Measurements from ENCODE around the gene PARVG. TPM values are rescaled to one million over a fixed set of nuclear protein-coding genes. Genes with fewer than 3 reads are reported as not detected.

Gene PARVG
- total RNA-seq, 1 donor from 2014 or later = 0.41 TPM

DNA sequence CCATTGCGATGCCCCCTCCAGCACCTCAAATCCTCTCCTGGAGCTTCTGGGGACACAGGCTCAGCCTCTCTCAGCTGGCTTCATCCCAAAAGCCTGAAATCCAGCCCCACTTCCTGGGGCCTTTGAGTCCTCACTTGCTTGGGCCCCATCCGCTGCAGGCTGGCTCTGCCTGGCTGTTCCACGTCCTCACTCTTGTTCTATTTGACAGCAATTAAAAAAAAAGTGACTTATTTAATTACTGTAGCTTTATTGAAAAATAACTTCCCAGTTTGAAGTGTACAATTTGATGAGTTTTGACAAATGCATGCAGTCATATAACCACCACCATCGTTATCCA, 27.2 kb downstream of the PARVG start:
- FAIRE-seq = no peak

DNA sequence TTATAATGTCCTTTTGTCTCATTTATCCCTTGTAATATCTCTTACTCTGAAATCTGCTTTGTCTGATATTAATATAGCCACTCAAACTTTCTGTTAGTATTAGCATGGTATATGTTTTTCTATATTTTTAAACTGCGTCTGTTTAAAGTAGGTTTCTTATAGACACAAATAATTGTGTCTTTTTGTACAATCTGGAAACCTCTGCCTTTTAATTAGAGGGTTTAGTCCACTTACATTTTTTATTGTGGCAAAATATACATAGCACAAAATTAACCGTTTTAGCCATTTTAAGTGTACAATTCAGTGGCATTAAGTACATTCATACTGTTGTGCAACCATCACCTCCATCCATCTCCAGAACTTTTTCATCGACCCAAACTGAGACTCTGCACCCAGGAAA, 28.6 kb downstream of the PARVG start:
- FAIRE-seq = no peak
- DNase-seq (ENCODE audit: low spot score in 2 of 2) = no peak

More for the DNA sequence above, 27.2 kb downstream of the PARVG start:
- no peak for DNase-seq (ENCODE audit: low spot score in 2 of 2)

DNA sequence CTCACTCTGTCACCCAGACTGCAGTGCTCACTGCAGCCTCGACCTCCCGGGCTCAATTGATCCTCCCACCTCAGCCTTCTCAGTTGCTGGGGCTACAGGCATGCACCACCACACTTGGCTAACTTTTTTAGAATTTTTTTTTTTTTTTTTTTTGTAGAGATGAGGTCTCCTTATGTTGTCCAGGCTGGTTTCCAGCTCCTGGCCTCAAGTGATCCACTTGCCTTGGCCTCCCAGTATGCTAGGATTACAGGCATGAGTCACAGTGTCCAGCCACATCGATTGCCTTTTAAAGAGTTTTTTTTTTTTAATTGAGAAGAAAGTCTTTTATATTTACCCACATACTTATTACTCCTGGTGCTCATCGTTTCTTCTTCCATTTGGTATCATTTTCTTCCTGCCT, 30.0 kb downstream of the PARVG start:
- no peak for FAIRE-seq
- no peak for DNase-seq (ENCODE audit: low spot score in 2 of 2)

DNA sequence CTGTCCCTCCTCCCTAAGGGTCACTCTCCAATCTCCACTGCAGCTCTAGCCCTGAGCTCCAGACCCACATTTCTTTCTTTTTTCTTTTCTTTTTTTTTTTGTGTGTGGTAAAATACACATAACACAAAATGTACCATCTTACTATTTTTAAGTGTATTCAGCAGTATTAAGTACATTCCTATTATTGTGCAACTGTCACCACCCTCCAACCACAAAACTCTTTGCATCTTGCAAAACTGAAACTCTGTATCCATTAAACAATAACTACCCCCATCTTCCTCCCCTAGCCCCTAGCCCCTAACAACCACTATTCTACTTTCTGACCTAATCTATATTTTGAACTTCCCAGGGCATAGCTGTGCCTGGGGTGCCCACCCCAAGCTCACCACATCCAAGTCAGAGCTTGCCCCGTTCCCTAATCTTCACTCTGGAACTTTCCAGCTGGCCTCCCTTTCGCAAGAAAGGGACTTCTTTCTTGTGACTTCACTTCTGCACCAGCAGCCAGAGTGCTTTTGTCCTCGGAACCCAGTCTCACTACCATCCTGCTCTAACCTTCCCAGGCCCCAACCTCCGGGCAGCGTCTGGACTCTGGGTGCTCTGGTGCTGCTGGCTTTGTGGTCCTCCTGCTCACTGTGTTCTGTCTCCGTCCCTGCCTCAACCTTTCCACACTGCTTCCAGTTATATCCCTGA, 30.7 kb downstream of the PARVG start:
- DNase-seq (ENCODE audit: low spot score in 2 of 2) (peak in 1 of 2 donors; percentile 9), FAIRE-seq (no peak)

DNA sequence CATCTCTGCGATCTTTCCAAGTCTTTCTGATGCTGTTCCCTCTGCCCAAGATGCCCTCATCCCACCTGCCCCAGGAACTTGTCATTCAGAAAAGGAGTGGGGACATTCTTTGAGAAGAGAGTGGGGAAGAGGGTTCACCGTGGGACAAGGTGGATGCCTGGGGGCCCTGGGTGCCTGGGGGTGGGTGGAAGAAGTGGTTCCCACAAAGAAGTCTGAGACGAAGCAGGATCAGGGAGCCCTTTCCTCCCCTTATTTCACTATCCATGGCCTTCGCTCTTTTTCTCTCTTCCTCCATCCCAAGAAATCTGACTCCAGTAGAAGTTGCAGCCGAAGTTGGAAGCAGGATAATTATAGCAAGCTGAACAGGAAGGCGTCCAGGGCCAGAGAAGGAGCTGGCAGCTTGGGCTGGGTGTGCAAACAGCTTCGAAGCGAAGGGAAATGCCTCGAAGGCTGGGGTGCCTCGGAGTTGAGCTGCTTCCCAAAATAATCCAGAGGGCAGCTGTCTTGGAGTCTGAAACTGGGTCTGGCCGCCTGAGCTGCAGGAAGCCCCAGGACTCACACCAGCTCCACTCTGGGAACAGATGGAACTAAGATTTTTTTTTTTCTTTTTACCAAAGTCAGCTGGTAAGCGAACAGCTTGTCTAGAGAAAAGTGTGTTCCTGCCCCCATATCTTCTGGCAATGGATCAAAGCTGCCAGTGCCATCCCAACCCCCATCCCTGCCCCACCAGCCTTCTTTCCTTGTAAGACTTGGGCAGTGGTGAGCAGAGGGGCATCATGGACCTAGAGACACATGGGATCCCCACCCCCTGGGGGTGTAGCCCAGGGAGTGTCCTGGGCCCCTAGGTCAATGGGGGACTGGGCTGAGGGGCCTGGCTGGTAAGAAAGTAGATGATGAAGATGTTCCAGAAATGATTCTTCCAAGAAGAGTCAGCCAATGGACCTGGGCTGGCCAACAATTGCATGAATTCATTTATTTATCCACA, 31.5 kb downstream of the PARVG start:
- FAIRE-seq = no peak

DNA sequence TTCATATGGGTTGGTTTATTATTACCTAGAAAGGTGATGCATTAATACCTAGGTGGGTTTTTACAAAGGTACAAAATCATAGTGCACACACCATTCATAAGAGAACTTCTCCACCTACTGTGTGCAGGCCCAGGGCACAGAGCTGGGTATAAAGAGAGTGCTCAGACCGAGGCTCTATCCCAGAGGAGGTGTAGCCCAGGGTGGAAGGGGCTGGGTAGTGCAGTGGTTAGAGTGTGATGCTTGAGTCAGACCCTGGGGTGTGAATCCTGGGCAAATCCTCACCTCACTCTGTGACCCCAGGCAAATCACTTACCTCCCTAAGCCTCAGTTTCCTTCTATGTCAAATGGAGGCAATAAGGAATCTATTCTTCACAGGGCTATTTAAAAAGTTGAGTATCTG, 32.2 kb downstream of the PARVG start:
- FAIRE-seq (no peak), DNase-seq (ENCODE audit: low spot score in 2 of 2) (peak in 1 of 2 donors; percentile 0)

More for the DNA sequence above, 31.5 kb downstream of the PARVG start:
- peak; percentile 12 to 33 for DNase-seq (ENCODE audit: low spot score in 2 of 2)

DNA sequence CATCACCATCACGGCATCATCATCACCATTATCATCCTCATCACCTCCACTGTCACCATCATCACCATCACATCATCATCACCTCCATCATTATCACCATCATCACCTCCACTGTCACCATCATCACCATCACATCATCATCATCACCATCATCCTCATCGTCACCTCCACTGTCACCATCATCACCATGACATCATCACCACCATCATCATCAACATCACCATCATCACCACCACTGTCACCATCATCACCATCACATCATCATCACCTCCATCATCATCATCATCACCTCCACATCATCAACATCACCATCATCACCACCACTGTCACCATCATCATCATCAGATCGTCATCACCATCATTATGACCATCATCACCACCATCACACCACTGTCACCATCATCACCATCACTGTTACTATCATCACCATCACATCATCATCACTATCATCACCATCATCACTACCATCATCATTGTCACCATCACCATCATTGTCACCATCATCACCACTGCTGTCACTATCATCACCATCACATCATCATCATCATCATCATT, 32.8 kb downstream of the PARVG start:
- no peak for FAIRE-seq

DNA sequence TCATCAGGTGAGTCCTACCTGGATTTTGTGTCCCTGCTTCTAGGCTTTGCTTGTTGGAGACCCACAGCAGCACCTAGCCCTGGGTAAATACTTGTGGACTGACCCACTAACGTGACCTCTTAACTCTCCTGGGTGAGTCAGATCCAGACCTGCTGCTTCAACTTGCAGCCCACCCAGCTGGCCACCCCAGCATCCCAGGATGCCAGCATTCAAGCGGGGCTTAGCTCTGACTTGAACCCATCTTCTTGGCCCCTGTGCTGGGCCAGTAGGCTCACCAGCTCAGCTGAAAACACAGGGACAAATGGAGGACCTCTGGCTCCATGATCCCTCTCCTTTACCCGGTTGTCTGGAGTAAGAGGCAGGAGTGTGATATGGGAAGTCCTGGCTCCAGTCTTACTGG, 33.5 kb downstream of the PARVG start:
- FAIRE-seq (no peak), DNase-seq (ENCODE audit: low spot score in 2 of 2) (peak in 1 of 2 donors; percentile 1)

More for the DNA sequence above, 32.8 kb downstream of the PARVG start:
- DNase-seq (ENCODE audit: low spot score in 2 of 2) = no peak

DNA sequence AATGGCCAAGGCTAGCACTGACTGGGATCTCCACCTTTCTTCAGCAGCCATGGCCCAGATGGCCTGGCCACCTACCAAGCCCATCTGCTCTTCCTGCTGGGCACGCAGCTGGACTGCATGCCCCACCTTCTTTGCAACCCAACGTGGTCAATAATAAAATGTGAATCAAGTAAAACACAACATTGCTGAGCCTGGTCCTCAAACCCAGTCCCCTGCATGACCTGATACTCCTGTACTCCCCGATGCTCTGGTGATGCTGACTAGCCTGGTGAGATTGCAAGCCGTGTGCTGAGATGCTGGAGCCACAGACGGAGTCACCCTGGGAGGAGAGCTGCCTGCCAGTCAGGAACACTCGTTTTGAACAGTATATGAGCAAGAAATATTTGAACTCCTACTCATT, 34.0 kb downstream of the PARVG start:
- FAIRE-seq (no peak), DNase-seq (ENCODE audit: low spot score in 2 of 2) (peak in 1 of 2 donors; percentile 0)

DNA sequence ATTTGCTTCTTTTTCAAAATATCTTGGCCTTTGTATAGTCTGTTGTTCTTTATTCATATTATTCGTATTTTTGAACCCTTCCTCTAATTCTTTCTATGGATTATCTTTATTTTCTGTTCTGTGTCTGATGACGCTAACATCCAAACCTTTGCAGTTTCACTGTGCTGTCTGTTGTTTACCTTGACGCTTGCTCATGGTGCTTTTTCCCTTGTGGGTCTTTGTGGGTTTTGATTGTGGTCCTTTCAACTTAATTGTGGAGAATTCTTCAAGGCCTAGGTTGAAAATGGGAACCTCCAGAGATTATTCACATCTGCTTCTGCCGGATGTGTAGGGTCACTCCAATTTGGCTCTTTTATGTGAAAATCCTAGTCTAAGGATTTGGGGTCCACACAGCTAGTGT, 34.6 kb downstream of the PARVG start:
- no peak for DNase-seq (ENCODE audit: low spot score in 2 of 2)
- no peak for FAIRE-seq

DNA sequence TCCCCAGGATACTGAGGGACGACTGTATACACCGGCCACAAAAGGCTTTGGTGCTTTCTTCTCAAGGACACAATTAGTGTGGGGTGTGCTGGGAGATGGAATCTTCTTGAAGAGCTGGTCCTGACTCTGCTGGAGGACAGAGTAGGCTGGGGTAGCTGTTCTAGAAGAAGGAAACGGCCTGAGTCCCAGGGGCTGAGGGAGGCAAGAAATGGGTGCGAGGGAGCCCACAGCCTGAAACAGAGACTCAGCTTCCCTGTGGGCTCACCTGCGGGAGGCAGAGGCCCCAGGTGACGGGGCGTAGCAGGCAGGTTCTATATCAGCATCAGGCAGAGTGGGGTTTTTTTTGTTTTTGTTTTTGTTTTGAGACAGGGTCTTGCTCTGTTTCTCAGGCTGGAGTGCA, 36.6 kb downstream of the PARVG start:
- DNase-seq (ENCODE audit: low spot score in 2 of 2) (no peak), FAIRE-seq (no peak)

DNA sequence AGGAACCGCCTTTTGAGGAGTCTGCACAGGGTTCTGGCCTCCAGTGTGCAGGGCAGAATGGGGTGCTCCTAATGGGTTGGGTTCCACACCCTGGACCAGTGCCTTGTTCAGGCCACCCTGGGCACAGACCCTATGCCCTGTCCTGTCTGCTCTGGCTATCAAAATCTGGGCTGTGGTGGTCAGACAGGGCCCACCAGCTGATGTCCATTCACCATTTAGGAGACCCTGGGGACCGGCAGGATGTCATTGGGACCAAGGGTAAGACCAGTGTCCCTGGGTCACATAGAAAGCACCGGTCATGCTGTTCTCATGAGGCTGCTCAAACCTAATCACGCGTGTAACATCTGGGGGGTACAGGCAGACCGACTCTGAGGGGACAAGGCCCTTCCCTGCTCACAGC, 37.3 kb downstream of the PARVG start:
- no peak for DNase-seq (ENCODE audit: low spot score in 2 of 2)
- no peak for FAIRE-seq

DNA sequence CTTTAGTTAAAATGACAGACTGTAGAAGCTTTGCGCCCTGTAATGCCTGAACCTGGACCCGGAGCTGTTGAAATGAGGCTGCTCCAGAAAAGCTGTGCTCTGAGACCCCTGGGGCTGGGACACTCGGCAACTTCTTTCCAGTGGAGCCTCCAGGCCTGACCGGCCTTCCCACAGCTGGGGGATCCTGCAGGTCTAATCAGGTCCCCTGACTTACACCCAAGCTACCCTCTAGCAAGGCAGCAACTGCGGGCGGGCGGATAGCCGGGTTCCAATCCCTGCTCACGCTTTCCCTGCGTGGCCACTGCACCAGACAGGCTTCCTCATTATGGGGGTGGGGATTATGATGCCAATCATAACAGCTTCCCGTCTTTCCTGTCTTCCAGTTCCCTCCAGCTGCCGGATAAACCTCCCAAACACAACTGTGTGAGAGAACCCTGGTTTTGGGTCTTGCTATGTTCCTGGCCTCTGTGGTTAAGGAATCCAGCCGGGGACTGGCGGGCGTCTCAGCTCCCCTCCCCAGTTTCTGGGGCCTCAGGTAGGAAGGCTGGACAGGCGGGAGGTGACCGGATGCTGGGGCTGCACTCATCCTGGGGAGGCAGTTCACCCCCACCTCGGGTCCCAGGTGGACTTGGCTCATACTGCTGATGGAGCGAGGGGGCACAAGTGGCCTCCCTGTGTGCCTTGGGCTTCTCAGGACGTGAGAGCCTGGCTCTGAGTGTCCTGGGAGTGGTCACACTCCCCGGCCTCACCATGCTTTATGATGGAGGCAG, 38.6 kb downstream of the PARVG start:
- DNase-seq (ENCODE audit: low spot score in 2 of 2) (no peak), FAIRE-seq (no peak)

DNA sequence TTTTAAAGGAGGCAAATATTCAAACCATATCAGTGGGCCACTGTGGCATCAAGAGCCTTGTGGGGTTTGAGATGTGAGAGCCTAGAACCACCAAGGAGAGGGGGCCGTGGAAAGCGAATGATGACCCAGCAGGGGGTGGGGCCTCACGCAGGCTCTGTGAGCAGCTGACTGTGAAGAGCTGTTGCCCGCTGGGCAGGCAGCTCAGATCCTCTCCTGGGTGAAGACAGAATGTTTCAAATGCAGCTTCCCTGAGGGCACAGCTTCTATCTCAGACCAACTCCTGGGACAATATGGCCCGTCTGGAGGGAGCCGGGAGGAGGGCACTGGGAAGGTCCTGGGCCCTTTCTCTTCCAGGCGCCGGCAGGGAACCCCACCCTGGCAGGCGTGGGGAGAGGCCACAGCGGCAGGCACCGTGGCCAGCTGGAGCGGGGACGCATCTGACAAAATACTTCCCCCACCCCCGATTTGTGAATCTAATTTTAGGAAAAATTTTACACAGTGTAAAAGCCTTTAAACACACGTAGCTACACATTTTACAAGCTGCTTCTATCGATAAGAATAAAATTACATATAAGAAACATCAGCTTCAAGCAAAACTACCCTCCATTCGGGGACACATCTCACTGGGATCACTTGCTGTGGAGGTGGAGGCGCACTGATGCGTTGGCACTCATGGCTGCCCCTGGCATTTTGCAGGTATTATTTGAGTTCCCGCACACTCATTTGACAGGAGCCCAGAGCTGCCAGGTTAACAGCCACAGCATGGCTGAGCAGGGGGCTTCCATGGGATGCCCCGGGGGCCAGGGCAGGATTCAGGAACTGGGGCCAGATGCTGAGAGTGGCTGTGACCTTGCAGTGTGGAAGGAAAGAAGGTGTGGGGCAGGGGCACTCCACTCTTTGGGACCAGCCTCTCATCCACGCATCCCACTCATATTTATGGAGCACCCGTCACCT, 40.3 kb downstream of the PARVG start:
- no peak for DNase-seq (ENCODE audit: low spot score in 2 of 2)
- FAIRE-seq = no peak

DNA sequence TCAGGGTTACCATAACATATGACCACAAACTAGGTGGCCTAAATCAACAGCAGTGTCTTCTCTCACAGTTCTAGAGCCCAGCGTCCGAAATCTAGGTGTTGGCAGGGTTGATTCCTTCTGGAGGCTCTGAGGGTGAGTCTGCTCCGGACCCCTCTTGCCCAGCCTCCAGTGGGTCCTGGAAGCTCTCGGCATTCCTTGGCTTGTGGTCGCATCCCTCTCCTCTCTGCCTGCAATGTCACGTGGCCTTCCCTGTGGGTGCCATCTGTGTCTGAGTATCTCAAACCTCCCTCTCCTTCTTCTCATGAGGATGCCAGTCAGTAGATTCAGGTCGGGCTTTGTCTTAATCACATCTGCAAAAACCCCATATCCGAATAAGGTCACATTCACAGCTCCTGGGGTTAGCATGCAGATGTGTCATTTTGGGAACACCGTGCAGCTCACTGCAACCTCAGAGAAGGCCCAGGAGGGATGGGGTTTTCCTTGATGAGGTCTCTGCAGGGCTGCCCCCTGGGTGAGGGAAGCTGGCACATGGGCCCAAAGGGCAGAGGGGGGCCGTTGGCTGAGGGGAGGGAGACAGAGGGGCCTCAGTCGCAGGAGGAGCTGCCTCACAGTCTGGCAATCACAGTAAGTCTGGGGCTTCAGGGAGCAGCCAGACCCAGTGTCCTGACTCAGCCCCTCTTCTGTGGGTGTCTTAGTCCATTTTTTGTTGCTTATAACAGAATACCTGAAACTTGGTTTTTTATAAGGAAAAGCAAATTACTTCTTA, 41.2 kb downstream of the PARVG start:
- DNase-seq (ENCODE audit: low spot score in 2 of 2) (no peak), FAIRE-seq (no peak)

DNA sequence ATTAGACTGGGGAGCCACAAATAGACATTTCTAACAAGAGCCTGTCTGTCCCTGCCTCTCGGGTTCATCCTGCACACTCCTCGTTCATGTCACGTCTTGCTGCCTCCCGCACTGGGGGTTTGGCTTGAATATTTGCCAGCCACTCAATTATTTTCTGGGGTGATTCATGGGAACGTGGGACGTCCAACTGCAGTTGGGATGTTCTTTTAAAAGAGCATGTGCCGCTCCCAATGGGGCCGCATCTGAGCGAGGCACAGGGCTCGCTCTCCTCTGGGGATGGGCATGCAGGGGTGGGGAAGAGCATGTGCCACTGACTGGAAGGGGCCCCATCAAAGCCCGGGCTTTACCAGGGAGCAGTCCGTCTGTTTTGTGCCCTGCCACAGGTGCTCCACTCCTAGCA, 43.4 kb downstream of the PARVG start:
- FAIRE-seq = no peak
- no peak for DNase-seq (ENCODE audit: low spot score in 2 of 2)

DNA sequence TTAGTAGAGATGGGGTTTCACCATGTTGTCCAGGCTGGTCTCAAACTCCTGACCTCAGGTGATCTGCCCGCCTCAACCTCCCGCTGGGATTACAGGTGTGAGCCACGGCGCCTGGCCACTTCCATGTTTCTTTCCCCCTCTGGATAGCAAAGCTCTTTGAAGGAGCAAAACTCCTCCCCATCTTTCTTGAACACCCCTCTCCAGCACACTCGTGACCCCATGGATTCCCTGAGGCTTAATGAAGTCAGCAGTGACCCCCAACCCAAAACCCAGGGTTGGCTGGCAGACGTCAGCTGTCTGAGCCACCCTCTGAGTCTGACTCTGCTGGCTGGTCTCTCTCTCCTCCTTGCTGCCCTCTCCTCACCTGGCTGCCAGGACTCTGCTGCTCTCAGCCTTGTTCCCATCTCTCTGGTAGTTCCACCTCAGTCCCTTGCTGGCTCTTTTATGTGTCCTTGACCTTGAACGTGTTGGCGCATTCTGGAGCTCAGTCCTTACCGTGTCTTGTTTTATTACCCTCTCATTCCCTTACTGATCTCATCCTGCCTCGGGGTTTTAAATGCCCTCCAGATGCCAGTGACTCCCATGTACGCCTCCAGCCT, 44.5 kb downstream of the PARVG start:
- DNase-seq (ENCODE audit: low spot score in 2 of 2) = no peak
- FAIRE-seq = no peak

DNA sequence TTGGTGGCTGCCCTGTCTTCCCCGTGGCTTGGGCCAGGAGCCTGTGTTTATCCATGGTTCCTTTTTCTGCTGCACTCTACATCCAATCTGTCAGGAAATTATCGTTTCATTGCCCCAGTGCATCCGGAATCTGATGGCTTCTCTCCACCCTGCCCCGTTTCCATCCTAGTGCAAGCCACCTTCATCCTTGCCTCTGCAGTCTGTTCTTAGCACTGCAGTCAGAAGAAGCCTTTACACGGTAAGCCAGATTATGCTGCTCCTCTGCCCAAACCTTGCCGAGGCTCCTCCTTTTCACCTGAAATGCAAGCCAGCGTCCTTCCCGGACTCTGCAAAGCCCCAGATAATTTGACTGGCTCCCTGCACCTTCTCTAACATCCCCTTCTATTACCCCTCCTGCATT, 45.1 kb downstream of the PARVG start:
- DNase-seq (ENCODE audit: low spot score in 2 of 2) (no peak), FAIRE-seq (no peak)
